Uterus (tissue), 4 donors: Measurements from ENCODE around the gene SLC22A7. TPM values are rescaled to one million over a fixed set of nuclear protein-coding genes. Genes with fewer than 3 reads are reported as not detected.

Source experiments
- DNase-seq, 2 donors: peaks; one replicate each; pipeline ENCODE4 v3.0.0-alpha.2; 2019 to 2020
- H3K27ac ChIP-seq, 2 donors: fragments of 200-600 bp; sonication (generic); 1 replicate in 1 of 2; 2 replicates in 1 of 2; pipeline ENCODE4 v1.5.1; 2016 to 2018
- H3K27me3 ChIP-seq, 2 donors: fragments of 200-600 bp; sonication (generic); one replicate each; pipeline ENCODE4 v1.5.1; 2018 to 2019; ENCODE audit warnings: control low read depth in 1 of 2
- H3K36me3 ChIP-seq, 2 donors: fragments of 200-600 bp; sonication (generic); one replicate each; pipeline ENCODE4 v1.5.1; 2019; ENCODE audit warnings: control low read depth in 1 of 2
- H3K4me1 ChIP-seq, 2 donors: fragments of 200-600 bp; sonication (generic); one replicate each; pipeline ENCODE4 v1.5.1; 2018 to 2019; ENCODE audit warnings: control low read depth in 1 of 2
- H3K4me3 ChIP-seq, 2 donors: fragments of 200-600 bp; sonication (generic); 1 replicate in 1 of 2; 2 replicates in 1 of 2; pipeline ENCODE4 v1.5.1; 2018 to 2019; ENCODE audit warnings: mild to moderate bottlenecking in 1 of 2
- H3K9me3 ChIP-seq, 2 donors: fragments of 200-600 bp; sonication (generic); one replicate each; pipeline ENCODE4 v1.5.1; 2019; ENCODE audit warnings: control low read depth in 1 of 2
- POLR2A ChIP-seq, 2 donors: fragments of 450-650 bp; IDR thresholded peaks; one replicate each; pipeline ENCODE4 v1.6.1; 2016; ENCODE audit warnings: antibody characterized with exemption in 2 of 2, mild to moderate bottlenecking in 1 of 2, moderate library complexity in 1 of 2
- intact Hi-C: fragments of 100-400 bp; cut with DNase I; formaldehyde crosslinking; loops from one replicate; pipeline ENCODE4 v1.15.1; 2023; ENCODE audit warnings: low total_unique reads
- total RNA-seq, 4 donors: library from RNA; depleted of rRNA in 3 of 4; stranded (reverse); fragments of >200 nt in 3 of 4; gene quantifications; one replicate each; pipeline versions ENCODE4 v1.1.0 to v1.2.4, GENCODE V29; 2014 to 2023
- TF ChIP-seq, protein P1 (sequence below), 4 experiments: fragments of 200-600 bp in 2 of 4; fragments of 450-650 bp in 2 of 4; sonication (generic) in 2 of 4; IDR thresholded peaks; one replicate each; pipeline ENCODE4 v1.5.1; 2016 to 2019; ENCODE audit warnings: antibody characterized with exemption in 4 of 4, mild to moderate bottlenecking in 2 of 4, moderate library complexity in 1 of 4
- donor health status: DM: yes; HTN: yes; CAD: no.

SLC22A7 gene
- total RNA-seq, 4 donors from 2014 or later = not detected

DNA sequence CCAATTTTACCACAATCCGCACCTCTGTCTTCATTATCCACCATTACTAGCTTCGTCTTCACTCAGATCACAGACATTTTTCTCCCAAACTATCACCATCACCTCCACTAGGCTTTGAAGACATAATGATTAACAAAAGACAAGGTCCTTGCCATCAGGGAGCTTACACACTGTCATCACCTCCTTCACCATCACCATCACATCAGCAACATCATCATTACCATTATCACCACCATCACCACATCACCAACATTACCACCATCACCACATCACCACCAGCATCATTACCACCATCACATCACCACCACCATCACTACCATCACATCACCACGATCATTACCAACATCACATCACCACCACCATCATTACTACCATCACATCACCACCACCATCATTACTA, 4.4 kb upstream of the SLC22A7 start:
- no peak overlapping the region for H3K4me3 ChIP-seq
- no peak for DNase-seq
- TF ChIP-seq, protein P1, sequence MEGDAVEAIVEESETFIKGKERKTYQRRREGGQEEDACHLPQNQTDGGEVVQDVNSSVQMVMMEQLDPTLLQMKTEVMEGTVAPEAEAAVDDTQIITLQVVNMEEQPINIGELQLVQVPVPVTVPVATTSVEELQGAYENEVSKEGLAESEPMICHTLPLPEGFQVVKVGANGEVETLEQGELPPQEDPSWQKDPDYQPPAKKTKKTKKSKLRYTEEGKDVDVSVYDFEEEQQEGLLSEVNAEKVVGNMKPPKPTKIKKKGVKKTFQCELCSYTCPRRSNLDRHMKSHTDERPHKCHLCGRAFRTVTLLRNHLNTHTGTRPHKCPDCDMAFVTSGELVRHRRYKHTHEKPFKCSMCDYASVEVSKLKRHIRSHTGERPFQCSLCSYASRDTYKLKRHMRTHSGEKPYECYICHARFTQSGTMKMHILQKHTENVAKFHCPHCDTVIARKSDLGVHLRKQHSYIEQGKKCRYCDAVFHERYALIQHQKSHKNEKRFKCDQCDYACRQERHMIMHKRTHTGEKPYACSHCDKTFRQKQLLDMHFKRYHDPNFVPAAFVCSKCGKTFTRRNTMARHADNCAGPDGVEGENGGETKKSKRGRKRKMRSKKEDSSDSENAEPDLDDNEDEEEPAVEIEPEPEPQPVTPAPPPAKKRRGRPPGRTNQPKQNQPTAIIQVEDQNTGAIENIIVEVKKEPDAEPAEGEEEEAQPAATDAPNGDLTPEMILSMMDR (IDR thresholded peaks at IDR 0.05) = no peak
- TF ChIP-seq POLR2A (IDR thresholded peaks at IDR 0.05) = no peak
- no peaks in the 10 kb centered on the region for H3K9me3 ChIP-seq
- no peaks in the 10 kb centered on the region for H3K27me3 ChIP-seq
- H3K36me3 ChIP-seq = no peaks in the 10 kb centered on the region
- intact Hi-C loops = no loop called here
- H3K27ac ChIP-seq = no peak overlapping the region
- H3K4me1 ChIP-seq = no peaks in the 10 kb centered on the region

DNA sequence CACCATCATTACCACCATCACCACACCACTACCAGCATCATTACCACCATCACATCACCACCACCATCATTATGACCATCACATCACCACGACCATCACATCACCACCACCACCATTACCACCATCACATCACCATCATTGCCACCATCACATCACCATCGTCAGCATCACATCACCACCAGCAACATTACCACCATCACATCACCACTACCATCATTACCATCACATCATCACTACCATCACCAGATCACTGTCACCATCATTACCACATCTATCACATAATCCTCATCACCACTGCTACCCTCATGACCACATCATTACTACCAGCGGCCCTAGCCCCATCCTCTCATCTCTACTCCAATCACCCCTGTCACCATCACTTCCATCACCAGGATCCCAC, 3.5 kb upstream of the SLC22A7 start:
- intact Hi-C loops = no loop called here

DNA sequence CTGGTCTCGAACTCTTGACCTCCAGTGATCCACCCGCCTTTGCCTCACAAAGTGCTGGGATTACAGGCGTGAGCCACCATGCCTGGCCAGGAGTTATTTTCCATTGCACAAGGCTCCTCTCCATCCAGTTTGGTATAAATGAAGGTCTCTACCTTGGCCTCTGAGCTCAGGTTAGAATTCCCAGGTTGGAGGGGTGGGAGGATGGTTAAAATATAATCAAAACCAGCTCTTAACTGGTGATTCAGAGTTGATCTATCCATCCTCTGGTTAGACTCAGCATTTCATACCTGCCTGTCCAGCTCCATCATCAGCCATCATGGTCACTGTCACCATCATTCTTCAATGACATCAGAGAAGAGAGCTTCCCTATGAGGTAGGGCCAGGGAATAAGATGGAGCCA, 2.6 kb upstream of the SLC22A7 start:
- no peaks in the 10 kb centered on the region for H3K27me3 ChIP-seq
- no peak for DNase-seq
- H3K4me3 ChIP-seq = no peak overlapping the region
- intact Hi-C loops = no loop called here
- TF ChIP-seq, protein P1 (IDR thresholded peaks at IDR 0.05) = no peak
- no peak for TF ChIP-seq POLR2A (IDR thresholded peaks at IDR 0.05)
- no peak overlapping the region for H3K27ac ChIP-seq
- H3K9me3 ChIP-seq = no peaks in the 10 kb centered on the region
- H3K4me1 ChIP-seq = no peaks in the 10 kb centered on the region
- no peaks in the 10 kb centered on the region for H3K36me3 ChIP-seq

More for the DNA sequence above, 3.5 kb upstream of the SLC22A7 start:
- no peaks in the 10 kb centered on the region for H3K27me3 ChIP-seq
- no peaks in the 10 kb centered on the region for H3K9me3 ChIP-seq
- no peaks in the 10 kb centered on the region for H3K36me3 ChIP-seq
- no peak overlapping the region for H3K27ac ChIP-seq
- TF ChIP-seq POLR2A (IDR thresholded peaks at IDR 0.05) = no peak
- TF ChIP-seq, protein P1 (IDR thresholded peaks at IDR 0.05) = no peak
- H3K4me1 ChIP-seq = no peaks in the 10 kb centered on the region
- H3K4me3 ChIP-seq = no peak overlapping the region
- no peak for DNase-seq

DNA sequence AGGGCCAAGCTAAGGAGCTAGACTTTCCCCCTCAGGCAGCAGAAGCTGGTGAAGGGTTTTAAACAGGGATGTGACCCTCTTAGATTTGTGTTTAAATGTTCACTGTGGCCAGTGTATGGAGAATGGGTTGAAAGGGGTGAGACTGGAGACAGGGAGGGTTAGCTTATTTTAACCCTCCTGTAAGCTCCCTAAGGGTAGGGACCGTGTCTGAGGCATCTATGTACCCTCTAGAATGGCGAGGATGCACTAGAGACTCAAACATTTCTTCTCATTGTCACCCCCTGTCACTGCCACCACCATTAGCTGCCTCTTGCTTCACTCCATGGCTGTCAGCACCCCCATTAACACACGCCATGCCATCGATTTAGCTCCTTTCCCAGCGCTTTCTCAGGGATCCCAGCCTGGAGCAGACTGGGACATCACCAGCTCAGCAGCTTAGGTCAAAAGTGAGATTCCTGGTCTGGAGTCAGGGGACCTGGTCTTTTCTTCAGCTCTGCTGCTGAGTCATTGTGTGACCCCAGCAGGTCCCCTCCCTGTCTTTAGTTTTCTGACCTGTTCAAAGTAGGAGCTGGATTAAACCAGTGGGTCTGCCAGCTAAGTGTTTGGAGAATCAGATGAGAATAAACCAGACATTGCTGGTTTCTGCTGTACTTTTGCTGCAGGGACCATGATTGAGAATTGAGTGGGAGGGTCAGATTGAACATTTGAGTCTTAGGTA, 1.1 kb upstream of the SLC22A7 start:
- no peaks in the 10 kb centered on the region for H3K4me1 ChIP-seq
- TF ChIP-seq, protein P1 (IDR thresholded peaks at IDR 0.05) = no peak
- TF ChIP-seq POLR2A (IDR thresholded peaks at IDR 0.05) = no peak
- H3K36me3 ChIP-seq = no peaks in the 10 kb centered on the region
- H3K27ac ChIP-seq = no peak overlapping the region
- DNase-seq = no peak
- H3K27me3 ChIP-seq = no peaks in the 10 kb centered on the region
- intact Hi-C loops = no loop called here
- no peaks in the 10 kb centered on the region for H3K9me3 ChIP-seq
- H3K4me3 ChIP-seq = no peak overlapping the region

DNA sequence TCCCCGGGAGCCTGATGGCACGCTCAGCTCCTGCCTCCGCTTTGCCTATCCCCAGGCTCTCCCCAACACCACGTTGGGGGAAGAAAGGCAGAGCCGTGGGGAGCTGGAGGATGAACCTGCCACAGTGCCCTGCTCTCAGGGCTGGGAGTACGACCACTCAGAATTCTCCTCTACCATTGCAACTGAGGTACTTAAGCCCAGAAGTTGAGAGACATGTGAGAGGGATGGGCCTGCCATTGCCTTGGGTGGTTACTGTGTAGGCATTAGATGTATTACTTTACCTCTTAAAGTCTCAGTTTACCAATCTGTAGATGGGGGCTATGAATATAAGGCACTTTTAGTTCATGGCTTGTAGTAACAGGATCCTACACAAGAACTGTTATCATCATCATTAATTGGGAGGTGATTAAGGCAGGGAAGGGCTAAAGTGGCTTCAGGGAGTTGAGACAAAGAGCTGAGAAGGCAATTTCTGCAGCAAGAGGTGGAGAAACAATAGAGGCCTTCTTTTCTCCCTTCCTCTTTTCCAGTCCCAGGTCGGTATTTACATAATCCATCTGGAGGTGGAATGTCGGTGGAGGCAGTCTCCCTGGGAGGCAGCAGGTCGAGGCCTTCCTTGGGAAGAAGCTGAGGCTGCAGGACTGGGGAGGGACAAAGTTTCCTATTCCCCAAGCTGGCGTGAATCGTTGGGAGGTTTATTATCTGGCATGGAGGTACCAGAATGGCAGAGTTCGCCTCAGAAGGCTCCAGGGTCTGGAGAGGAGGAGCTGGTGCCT, 691 bp downstream of the SLC22A7 start:
- Histone ChIP-seq H3K36me3 (no peaks in the 10 kb centered on the region), H3K4me1 (no peaks in the 10 kb centered on the region), H3K27ac (no peak overlapping the region), H3K9me3 (no peaks in the 10 kb centered on the region), H3K4me3 (no peak overlapping the region), H3K27me3 (no peaks in the 10 kb centered on the region)
- TF ChIP-seq, protein P1 (IDR thresholded peaks at IDR 0.05) = no peak
- TF ChIP-seq POLR2A (IDR thresholded peaks at IDR 0.05) = no peak
- DNase-seq = no peak
- intact Hi-C loops = no loop called here
